Sigmoid colon (tissue), 4 donors: ENCODE results near the gene XCL1.

Experiments
- CTCF ChIP-seq, 4 experiments: fragments of 450-650 bp in 3 of 4; fragments of 200-600 bp in 1 of 4; IDR thresholded peaks; one replicate each; pipeline ENCODE4 v1.5.1; 2016 to 2019; ENCODE audit warnings: antibody characterized with exemption in 4 of 4, mild to moderate bottlenecking in 3 of 4, moderate library complexity in 2 of 4
- EP300 ChIP-seq, 4 donors: sonication (generic); formaldehyde crosslinking; IDR thresholded peaks; one replicate each; pipeline ENCODE4 v1.6.1; 2017; ENCODE audit warnings: antibody characterized with exemption in 4 of 4
- POLR2A ChIP-seq, 2 donors: fragments of 450-650 bp; IDR thresholded peaks; one replicate each; pipeline ENCODE4 v1.6.1; 2016; ENCODE audit warnings: antibody characterized with exemption in 2 of 2, mild to moderate bottlenecking in 2 of 2, moderate library complexity in 2 of 2
- POLR2AphosphoS5 ChIP-seq, 4 donors: sonication (generic); formaldehyde crosslinking; IDR thresholded peaks; one replicate each; pipeline ENCODE4 v1.6.1; 2017; ENCODE audit warnings: antibody characterized with exemption in 4 of 4

- TF ChIP-seq CTCF (IDR thresholded peaks at IDR 0.05): no peak
- TF ChIP-seq EP300 (IDR thresholded peaks at IDR 0.05): no peak
- no peak for TF ChIP-seq POLR2AphosphoS5 (IDR thresholded peaks at IDR 0.05)
- TF ChIP-seq POLR2A (IDR thresholded peaks at IDR 0.05): no peak
Measured at GRCh38 chr1:168585937-168586336, 9.5 kb downstream of the XCL1 start.
